ELF-1 (cell line): ENCODE measurements around the gene MEF2C.

Experiments used
- DNase-seq: peaks from one replicate; pipeline ENCODE4 v3.0.0-alpha.2; 2016; ENCODE audit warnings: low read depth, low spot score

The MEF2C gene

DNA sequence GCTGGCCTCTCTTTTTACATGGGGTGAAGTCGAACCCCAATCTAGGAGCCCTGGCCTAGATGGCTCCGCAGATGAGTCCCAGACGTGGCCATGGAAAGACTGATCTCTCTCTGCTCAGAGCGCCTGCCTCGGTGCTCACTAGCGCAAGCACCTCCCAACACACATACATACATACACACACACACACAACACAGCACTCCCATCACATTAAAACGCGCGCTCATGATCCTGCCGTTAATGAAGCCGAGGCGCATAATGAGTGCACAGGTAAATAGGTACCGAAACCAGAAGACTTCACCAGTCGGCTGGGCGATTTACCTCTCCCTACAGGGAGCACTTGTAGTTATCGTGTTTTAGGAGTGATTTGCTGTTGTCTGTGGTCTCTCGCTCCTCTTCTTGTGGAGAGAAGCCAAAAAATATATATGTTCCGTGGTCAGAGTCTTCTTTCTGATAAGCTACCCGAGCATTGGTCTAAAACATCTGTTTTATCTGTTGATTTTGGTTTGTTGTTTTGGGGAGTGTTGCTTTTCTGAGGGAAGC is 207.7 kb downstream of the MEF2C start:
- DNase-seq: no peak

DNA sequence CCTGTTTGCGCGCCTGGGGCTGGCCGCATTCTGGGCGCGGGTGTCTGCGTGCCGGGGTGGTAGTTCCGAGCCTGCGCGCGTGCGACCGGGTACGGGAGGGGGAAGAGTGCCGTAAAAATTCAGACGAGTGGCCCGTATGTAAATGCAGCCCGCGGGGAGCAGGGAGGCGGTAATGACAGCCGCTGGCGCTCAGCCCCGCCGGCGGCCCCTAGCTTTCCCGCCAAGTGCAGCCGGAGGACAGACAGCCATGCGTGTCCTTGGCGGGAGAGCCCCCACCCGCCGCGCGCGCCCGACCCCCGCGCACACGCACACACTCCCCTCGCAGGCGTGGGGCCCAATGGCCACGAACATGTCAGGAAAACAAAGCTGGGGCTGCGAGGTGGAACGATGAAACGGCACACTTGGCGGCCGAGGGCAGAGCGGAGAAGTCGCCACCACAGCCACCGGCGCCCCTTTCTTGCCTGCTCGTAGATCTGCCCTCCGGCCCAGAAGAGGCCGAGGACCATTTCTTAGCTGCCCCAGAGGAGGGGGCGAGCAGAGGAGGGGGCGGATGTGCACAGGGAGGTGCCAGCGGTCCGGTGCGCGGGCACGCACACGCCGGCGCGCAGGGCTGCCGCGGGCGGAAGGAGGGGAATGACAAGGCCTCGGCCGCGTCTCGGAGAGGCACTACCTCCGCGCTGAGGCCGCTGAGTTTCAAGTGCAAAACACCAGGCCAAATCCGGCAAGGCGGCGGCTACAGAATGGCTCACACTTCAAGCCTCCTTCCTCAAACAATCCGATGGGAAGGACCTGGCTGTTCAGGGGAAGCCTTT is 208.4 kb downstream of the MEF2C start:
- peak; percentile 77 for DNase-seq

DNA sequence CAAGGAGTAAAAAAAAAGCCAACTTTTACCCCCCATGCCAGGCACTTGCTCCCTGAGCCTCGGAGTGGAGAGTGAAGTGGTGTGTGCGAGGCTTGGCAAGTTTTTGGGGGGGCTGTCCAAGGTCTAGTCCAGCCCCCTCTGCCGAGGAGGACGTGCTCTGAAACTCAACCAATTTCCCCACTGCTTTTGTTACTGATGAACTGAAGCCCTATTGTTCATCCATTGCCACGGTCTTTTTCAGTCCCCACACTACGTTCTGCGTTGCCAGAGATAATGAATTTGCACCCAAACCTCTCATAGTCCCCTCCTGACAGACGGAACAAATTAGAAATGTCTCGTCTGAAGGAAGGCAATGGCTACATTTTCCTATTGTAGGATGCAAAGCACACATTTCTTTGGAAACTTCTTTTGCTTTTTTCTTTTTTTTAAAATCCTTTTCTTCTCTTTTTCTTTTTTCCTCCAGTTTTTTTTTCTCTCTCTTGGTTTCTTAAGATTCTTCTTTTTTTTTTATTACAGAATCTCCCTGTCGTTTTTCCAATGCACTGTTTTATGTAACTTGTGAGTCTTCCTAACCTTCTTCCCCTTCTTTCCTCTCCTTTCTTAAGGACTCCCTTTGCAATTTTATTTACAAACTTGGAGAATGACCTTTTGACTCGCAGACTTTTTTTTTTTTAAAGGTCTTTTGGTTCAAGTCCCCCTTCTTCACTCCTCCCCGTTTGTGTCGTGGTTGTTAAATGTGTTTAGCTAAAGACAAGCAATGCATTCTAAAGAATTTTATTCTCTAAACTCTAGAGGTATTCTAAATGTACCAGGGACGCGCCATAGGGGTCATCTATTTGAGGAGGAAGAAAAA is 209.5 kb downstream of the MEF2C start:
- no peak for DNase-seq

DNA sequence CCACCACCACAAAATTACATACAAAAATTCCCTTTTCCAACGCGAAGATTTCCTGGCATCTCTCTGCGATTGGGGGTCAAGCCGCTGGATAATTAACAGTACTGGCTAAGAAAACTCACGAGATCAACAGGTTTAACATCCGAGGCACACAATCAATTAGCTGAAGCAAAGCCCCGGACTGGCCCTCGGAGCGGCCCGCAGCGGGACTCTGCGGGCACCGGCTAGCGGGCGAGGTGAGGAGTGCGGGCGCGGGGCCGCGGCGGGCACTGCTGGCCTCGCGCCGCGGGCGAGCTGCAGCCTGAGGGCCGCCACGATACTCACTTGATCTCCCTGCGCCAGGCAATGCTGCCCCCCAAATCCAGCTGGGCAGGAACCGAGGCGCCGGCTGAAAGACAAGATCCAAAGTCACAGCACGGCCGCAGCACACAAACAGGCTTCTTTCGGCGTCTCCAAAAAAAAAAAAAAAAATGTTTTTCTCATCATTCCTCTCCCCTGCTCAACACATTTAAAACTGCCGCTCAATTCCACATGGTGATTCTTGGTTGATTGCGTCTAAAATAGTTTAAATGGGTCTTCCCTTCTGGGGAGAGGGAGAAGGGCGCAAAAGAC is 210.2 kb downstream of the MEF2C start:
- DNase-seq: peak; percentile 52

DNA sequence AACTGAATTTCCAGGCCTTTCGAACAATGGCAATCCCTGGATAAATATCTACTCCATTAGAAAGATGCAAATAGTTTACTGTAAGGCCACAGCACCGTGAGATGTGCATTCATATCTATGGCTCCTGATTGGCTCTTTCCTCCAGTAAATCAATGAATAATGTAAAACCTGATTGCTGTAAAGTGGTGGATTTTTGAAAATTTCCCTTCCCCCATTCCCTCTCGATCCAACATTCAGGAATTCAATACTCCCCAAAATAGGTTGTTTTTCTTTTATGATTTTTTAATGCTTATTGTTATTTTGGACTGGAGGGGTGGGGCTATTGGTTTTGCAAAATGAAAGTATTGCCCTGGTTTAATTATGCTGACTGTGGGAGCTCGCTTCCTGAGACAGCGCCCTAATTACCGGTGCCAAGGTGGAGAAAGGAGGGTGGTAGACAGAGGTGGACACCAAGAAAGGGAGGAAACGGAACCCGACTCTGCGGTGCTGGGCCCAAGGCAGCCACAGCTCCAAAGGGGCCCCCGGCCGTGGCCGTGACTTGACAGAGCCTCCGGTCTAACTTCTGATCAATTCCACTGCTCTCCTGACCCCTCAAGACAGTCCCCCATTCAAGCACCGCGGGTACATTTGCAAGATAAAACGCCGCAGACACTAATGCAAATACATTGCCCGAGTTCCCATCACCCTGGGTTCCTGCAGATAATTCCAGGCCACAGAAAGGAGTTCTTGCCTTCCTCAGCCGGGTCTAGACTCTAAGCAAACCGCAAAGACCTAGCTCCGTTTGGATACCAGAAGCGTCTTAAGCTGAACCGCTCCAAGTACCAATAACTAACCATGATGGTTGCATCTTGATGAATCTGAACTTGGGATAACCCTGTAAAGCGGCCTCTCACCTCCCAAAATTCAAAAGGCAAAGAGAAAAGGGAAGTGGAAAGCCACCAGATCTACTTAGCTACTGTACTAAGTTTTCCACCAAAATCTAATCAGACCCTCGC is 211.2 kb downstream of the MEF2C start:
- DNase-seq: peak; percentile 73

DNA sequence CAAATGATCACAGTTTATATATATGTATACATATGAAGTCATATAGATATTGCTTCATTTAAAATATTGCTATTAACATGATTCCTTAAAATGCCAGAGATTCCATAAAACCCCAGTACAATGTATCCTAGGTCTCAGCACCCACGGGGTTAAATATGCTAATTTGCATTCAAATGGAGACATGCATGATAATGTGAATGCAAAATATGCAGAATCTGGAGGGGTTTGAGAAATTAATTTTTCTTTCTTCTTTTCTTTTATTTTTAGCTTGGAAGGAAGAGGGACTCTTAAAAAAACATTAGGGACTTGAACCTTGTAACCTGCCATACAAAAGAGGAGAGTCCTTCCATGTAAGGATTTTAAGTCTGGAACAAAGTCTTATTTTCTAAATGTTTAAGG is 211.9 kb downstream of the MEF2C start:
- DNase-seq: no peak

DNA sequence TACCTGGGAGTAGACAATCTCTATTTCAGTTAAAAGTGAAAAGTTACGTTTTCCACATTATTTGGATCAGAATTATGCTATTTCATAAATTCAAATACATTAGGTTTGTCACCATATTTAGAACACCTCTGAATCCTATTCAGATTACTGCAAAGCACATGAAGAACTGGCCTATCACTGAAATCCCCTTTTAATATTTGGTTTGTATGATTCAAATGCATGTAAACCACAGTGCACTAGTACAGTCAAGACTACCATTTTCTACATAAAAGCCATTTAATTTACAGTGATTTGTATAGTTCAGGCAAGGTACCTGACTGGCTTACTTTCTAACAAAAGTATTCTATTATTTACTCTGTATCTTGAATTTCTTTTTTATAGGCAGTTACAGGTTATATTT is 212.5 kb downstream of the MEF2C start:
- no peak for DNase-seq

DNA sequence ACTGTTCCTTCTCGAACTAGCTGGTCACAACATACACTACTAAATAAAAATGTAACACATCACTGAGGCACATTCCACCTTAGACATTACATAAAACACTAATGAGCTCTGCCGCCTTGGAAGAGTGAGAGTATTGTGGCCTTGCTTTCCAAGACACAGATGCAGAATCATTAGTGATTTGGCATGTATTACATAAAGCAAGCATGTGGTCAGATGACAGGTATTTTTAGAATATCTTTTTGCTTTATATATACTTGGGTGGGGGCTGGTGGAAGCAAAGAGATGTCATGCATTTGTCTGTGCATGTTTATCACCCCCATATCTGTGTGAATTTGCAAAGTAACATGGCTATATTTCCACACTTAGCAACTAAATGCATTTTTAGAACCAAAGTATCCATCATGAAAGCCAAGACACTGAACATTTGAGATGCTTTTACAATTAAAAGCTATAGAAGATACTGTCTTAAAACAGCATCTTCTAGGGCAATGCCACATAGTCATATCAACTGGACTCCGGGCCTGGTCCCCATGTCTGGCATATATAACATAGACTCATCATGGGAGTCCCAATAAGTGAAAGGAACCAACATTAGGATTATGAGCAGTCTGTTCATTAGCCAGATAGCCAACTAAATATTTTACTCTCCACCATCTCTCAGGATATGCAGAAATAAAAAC is 213.5 kb downstream of the MEF2C start:
- no peak for DNase-seq

DNA sequence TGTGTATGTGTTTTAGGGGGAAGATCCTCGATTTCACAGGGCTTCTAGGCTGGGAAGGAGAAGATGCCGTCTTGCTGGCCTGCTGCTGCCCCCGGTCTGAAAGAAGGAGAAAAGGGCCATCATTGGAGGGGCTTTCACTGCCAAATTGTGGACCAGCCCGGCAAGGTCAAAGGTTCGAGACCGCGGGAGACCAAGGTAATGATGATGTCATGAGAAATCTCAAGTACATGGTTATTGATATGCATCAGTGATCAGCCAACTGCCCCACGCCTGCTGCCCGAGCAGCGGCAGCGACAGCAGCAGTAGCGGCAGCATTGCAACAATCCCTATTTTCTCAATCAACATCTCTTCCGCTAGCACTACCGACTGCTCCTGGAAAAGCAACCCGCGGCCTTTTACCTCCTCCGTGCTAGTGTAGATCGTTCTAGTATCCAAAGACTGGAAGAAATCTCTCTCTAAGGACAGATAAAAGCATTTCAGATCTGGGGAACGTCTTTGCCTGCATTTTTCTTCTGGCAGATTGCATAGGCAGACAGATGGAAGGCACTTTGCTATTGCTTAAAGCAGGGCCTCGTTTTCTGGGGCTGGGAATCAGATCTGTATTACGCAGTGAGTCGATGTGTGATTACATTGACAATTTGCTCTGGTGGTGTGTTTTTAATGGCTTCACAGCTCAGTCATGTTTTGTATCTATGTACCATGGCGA is 215.3 kb downstream of the MEF2C start:
- peak; percentile 51 for DNase-seq
